OCI-LY3 (cell line): Measurements from ENCODE around the gene PRKCE.

ENCODE experiments used
- H2AFZ ChIP-seq: fragments of 200-600, 300-600 bp; shearing (Covaris generic); 2 replicates; pipeline ENCODE4 v1.6.0; 2014; ENCODE audit warnings: antibody characterized with exemption, low read depth, low read length
- H3K27ac ChIP-seq: fragments of 200-600, 300-600 bp; sonication (generic); 2 replicates; pipeline ENCODE4 v1.5.1; 2014; ENCODE audit warnings: mild to moderate bottlenecking, low read length, moderate library complexity, mixed read lengths
- H3K27me3 ChIP-seq: fragments of 200-600, 300-600 bp; sonication (generic); 2 replicates; pipeline ENCODE4 v1.6.1; 2014; ENCODE audit warnings: low read depth, low read length, mixed read lengths
- H3K36me3 ChIP-seq: fragments of 200-600, 300-600 bp; sonication (generic); replicated peaks from 2 replicates; pipeline ENCODE3; 2014; ENCODE audit warnings: low read depth, low read length, mixed read lengths
- H3K4me1 ChIP-seq: fragments of 300-600, 200-600 bp; sonication (generic); 2 replicates; pipeline ENCODE4 v1.6.1; 2014; ENCODE audit warnings: low read length, mixed read lengths
- H3K4me2 ChIP-seq: fragments of 200-600, 300-600 bp; sonication (generic); 2 replicates; pipeline ENCODE4 v1.6.1; 2014; ENCODE audit warnings: low read length, mixed read lengths
- H3K4me3 ChIP-seq: fragments of 300-600, 200-600 bp; sonication (generic); 2 replicates; pipeline ENCODE4 v1.5.1; 2014; ENCODE audit warnings: antibody characterized with exemption, mild to moderate bottlenecking, low read length, moderate library complexity
- H3K79me2 ChIP-seq: fragments of 300-600, 200-600 bp; shearing (Covaris generic); 2 replicates; pipeline ENCODE4 v1.6.1; 2014; ENCODE audit warnings: mild to moderate bottlenecking, low read length, mixed read lengths
- H3K9ac ChIP-seq: fragments of 300-600, 200-600 bp; shearing (Covaris generic); 2 replicates; pipeline ENCODE4 v1.6.0; 2014; ENCODE audit warnings: mild to moderate bottlenecking, low read length, moderate library complexity
- H3K9me3 ChIP-seq: fragments of 200-600, 300-600 bp; shearing (Covaris generic); 2 replicates; pipeline ENCODE4 v1.6.1; 2014; ENCODE audit warnings: low read length, mixed read lengths; ENCODE audit not compliant: insufficient read depth
- H4K20me1 ChIP-seq: fragments of 200-600, 300-600 bp; sonication (generic); 2 replicates; pipeline ENCODE4 v1.6.1; 2016; ENCODE audit warnings: low read length, mixed read lengths; ENCODE audit not compliant: insufficient read depth
- EZH2phosphoT487 ChIP-seq: fragments of 200-600 bp; shearing (Covaris generic); IDR thresholded peaks from 2 replicates; pipeline ENCODE4 v1.6.1; 2018; ENCODE audit warnings: antibody characterized with exemption, mixed run types, low read depth
- TF ChIP-seq, protein P1 (sequence below): fragments of 200-600, 300-600 bp; sonication (generic); IDR thresholded peaks from 2 replicates; pipeline ENCODE4 v1.5.1; 2014; ENCODE audit warnings: antibody characterized with exemption, low read length, low read depth

PRKCE gene

GRCh38 chr2:45896311-45896710 lies 244.8 kb downstream of the PRKCE start:
- TF ChIP-seq, protein P1, sequence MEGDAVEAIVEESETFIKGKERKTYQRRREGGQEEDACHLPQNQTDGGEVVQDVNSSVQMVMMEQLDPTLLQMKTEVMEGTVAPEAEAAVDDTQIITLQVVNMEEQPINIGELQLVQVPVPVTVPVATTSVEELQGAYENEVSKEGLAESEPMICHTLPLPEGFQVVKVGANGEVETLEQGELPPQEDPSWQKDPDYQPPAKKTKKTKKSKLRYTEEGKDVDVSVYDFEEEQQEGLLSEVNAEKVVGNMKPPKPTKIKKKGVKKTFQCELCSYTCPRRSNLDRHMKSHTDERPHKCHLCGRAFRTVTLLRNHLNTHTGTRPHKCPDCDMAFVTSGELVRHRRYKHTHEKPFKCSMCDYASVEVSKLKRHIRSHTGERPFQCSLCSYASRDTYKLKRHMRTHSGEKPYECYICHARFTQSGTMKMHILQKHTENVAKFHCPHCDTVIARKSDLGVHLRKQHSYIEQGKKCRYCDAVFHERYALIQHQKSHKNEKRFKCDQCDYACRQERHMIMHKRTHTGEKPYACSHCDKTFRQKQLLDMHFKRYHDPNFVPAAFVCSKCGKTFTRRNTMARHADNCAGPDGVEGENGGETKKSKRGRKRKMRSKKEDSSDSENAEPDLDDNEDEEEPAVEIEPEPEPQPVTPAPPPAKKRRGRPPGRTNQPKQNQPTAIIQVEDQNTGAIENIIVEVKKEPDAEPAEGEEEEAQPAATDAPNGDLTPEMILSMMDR = no peak
- no peak for TF ChIP-seq EZH2phosphoT487
- Histone ChIP-seq H2AFZ (no peak overlapping the region), H3K4me2 (no peak overlapping the region), H3K9ac (no peak overlapping the region), H3K27ac (no peak overlapping the region), H3K4me3 (no peak overlapping the region), H3K9me3 (no peaks in the 10 kb centered on the region), H3K79me2 (no peaks in the 10 kb centered on the region), H4K20me1 (no peaks in the 10 kb centered on the region), H3K36me3 (no peaks in the 10 kb centered on the region), H3K27me3 (no peaks in the 10 kb centered on the region), H3K4me1 (peaks cover 27% of the 10 kb centered on the region)

GRCh38 chr2:45897842-45898241 lies 246.4 kb downstream of the PRKCE start:
- peak overlapping the region; percentile 19; the same call in 1 of the 2 replicates for H3K27ac ChIP-seq
- no peaks in the 10 kb centered on the region for H4K20me1 ChIP-seq
- H3K4me3 ChIP-seq = no peak overlapping the region
- peak overlapping the region; percentile 76; the same call in 1 of the 2 replicates for H2AFZ ChIP-seq
- TF ChIP-seq EZH2phosphoT487 = no peak
- TF ChIP-seq, protein P1 = no peak
- H3K79me2 ChIP-seq = no peaks in the 10 kb centered on the region
- H3K36me3 ChIP-seq = no peaks in the 10 kb centered on the region
- peaks cover 15% of the 10 kb centered on the region for H3K4me1 ChIP-seq
- H3K9me3 ChIP-seq = no peaks in the 10 kb centered on the region
- peak overlapping the region; percentile 31; the same call in 1 of the 2 replicates for H3K9ac ChIP-seq
- no peaks in the 10 kb centered on the region for H3K27me3 ChIP-seq
- H3K4me2 ChIP-seq = peak overlapping the region; percentile 49

- H3K9ac ChIP-seq = no peak overlapping the region
- no peak overlapping the region for H3K4me2 ChIP-seq
- TF ChIP-seq, protein P1 = no peak
- no peak for TF ChIP-seq EZH2phosphoT487
- H2AFZ ChIP-seq = no peak overlapping the region
- no peaks in the 10 kb centered on the region for H3K9me3 ChIP-seq
- H3K79me2 ChIP-seq = no peaks in the 10 kb centered on the region
- H3K4me1 ChIP-seq = peaks cover 15% of the 10 kb centered on the region
- no peak overlapping the region for H3K27ac ChIP-seq
- no peaks in the 10 kb centered on the region for H3K27me3 ChIP-seq
- no peaks in the 10 kb centered on the region for H3K36me3 ChIP-seq
- H3K4me3 ChIP-seq = no peak overlapping the region
- H4K20me1 ChIP-seq = no peaks in the 10 kb centered on the region
Observed at GRCh38 chr2:45898819-45899218, 247.3 kb downstream of the PRKCE start.

GRCh38 chr2:45899926-45900325 lies 248.5 kb downstream of the PRKCE start:
- no peaks in the 10 kb centered on the region for H3K27me3 ChIP-seq
- H3K4me2 ChIP-seq = no peak overlapping the region
- H3K9me3 ChIP-seq = no peaks in the 10 kb centered on the region
- peaks cover 15% of the 10 kb centered on the region for H3K4me1 ChIP-seq
- no peak overlapping the region for H3K4me3 ChIP-seq
- no peak overlapping the region for H3K27ac ChIP-seq
- TF ChIP-seq EZH2phosphoT487 = no peak
- H3K9ac ChIP-seq = no peak overlapping the region
- H3K79me2 ChIP-seq = no peaks in the 10 kb centered on the region
- H2AFZ ChIP-seq = no peak overlapping the region
- H3K36me3 ChIP-seq = no peaks in the 10 kb centered on the region
- H4K20me1 ChIP-seq = no peaks in the 10 kb centered on the region
